RWPE2 (cell line): ENCODE data around the gene HAPLN1.
A peak's percentile ranks its signal among the peaks of the same experiment; 100 is the strongest.

Source experiments
- ATAC-seq: fragments of 200-7000 bp; cut with Tn5 transposase; 3 replicates; pipeline ENCODE4 v1.9.1; 2021; ENCODE audit warnings: low read depth
- DNase-seq: peaks from one replicate; pipeline ENCODE4 v3.0.0-alpha.2; 2020; ENCODE audit warnings: low spot score
- H3K27ac ChIP-seq: fragments of 450-650 bp; 2 replicates; pipeline ENCODE4 v1.5.1; 2017; ENCODE audit warnings: mild to moderate bottlenecking; ENCODE audit not compliant: poor library complexity, severe bottlenecking
- H3K27me3 ChIP-seq: fragments of 250-450 bp; sonication (Bioruptor Pico); 2 replicates; pipeline ENCODE4 v1.5.1; 2021; ENCODE audit warnings: mild to moderate bottlenecking, moderate library complexity; ENCODE audit not compliant: insufficient read depth, poor library complexity, severe bottlenecking
- H3K36me3 ChIP-seq: fragments of 250-450 bp; sonication (Bioruptor Pico); 2 replicates; pipeline ENCODE4 v1.5.1; 2020; ENCODE audit warnings: low read depth, mild to moderate bottlenecking, moderate library complexity
- H3K4me1 ChIP-seq: fragments of 250-450 bp; sonication (Bioruptor Pico); 2 replicates; pipeline ENCODE4 v1.5.1; 2021; ENCODE audit warnings: mild to moderate bottlenecking, moderate library complexity; ENCODE audit not compliant: insufficient read depth, poor library complexity, severe bottlenecking
- H3K4me3 ChIP-seq: fragments of 250-450 bp; sonication (Bioruptor Pico); 2 replicates; pipeline ENCODE4 v1.5.1; 2021; ENCODE audit warnings: mild to moderate bottlenecking, moderate library complexity; ENCODE audit not compliant: severe bottlenecking
- H3K9me3 ChIP-seq: fragments of 250-450 bp; sonication (Bioruptor Pico); 2 replicates; pipeline ENCODE4 v1.5.1; 2021; ENCODE audit warnings: mild to moderate bottlenecking, moderate library complexity; ENCODE audit not compliant: severe bottlenecking
- TF ChIP-seq, protein P1 (sequence below): fragments of 450-650 bp; IDR thresholded peaks from one replicate; pipeline ENCODE4 v1.5.1; 2017; ENCODE audit warnings: mild to moderate bottlenecking, moderate library complexity; ENCODE audit not compliant: poor library complexity, severe bottlenecking

The HAPLN1 gene

DNA sequence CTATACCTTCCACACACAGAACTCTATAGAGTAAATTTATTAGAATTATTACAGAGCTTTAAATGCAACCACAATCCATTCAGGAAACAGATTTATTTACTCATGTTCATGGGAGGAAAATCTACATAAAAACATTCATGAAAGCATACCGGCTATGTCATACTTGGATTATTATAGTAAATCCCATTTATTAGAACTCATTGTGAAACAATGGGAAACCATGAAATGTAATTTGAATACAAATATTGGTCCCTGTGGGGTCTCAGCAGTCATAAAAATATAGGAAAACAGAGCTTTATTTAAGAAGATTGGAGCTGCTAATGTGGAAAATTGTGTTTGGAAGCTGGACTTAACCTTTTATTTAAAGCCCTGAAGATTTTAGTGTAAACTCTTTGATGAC is 80.7 kb downstream of the HAPLN1 start:
- Histone ChIP-seq H3K9me3 (no peaks in the 10 kb centered on the region), H3K4me1 (no peaks in the 10 kb centered on the region), H3K27ac (no peak overlapping the region), H3K36me3 (no peaks in the 10 kb centered on the region), H3K4me3 (no peak overlapping the region), H3K27me3 (no peaks in the 10 kb centered on the region)
- TF ChIP-seq, protein P1, sequence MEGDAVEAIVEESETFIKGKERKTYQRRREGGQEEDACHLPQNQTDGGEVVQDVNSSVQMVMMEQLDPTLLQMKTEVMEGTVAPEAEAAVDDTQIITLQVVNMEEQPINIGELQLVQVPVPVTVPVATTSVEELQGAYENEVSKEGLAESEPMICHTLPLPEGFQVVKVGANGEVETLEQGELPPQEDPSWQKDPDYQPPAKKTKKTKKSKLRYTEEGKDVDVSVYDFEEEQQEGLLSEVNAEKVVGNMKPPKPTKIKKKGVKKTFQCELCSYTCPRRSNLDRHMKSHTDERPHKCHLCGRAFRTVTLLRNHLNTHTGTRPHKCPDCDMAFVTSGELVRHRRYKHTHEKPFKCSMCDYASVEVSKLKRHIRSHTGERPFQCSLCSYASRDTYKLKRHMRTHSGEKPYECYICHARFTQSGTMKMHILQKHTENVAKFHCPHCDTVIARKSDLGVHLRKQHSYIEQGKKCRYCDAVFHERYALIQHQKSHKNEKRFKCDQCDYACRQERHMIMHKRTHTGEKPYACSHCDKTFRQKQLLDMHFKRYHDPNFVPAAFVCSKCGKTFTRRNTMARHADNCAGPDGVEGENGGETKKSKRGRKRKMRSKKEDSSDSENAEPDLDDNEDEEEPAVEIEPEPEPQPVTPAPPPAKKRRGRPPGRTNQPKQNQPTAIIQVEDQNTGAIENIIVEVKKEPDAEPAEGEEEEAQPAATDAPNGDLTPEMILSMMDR, result no peak
- ATAC-seq (no peak), DNase-seq (no peak)

DNA sequence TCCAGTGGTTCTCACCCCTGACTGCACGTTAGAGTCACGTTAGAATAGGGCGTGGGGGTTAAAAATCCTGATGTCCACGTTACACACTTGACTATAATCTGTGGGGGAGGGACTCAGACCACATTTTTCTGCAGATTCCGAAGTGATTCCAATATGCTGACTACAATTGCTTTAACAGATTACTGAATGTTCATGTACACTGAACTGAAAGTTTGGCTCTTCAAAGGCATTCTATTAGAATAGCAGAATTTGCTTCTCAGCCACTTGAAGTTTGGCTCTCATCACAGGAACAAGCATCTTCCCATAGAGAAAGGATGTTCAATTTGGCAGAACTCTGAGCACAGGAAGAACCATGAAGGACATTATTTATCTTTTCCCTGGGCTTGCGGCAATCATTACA is 84.5 kb downstream of the HAPLN1 start:
- no peak for DNase-seq
- TF ChIP-seq, protein P1, result no peak

DNA sequence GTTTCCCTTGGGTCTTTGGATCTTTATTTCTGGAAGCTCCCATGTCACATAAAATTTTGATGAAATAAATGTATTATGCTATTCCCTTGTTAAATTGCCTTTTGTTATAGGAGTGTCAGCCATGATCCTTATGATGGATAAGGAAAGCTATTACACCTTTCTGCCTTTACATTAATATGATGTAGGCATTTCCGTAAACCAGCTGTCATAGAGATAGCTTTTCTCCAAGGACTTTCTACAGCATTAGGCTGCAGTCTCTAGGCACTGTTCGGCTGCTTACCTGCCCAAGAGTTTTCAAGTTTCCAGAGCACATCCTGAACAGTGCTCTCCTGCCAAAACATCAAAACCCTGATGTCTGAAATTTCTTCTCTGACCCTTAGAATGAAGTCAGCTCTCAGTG is 87.4 kb downstream of the HAPLN1 start:
- no peaks in the 10 kb centered on the region for H3K9me3 ChIP-seq
- H3K4me3 ChIP-seq, result no peak overlapping the region
- H3K36me3 ChIP-seq, result no peaks in the 10 kb centered on the region
- DNase-seq (no peak), ATAC-seq (peak; percentile 18; the same call in 1 of the 3 replicates)
- no peaks in the 10 kb centered on the region for H3K27me3 ChIP-seq
- TF ChIP-seq, protein P1, result no peak
- H3K4me1 ChIP-seq, result peaks cover 13% of the 10 kb centered on the region
- H3K27ac ChIP-seq, result peak overlapping the region; percentile 27

More for the DNA sequence above, 84.5 kb downstream of the HAPLN1 start:
- Histone ChIP-seq H3K9me3 (no peaks in the 10 kb centered on the region), H3K4me3 (no peak overlapping the region), H3K27me3 (no peaks in the 10 kb centered on the region), H3K36me3 (no peaks in the 10 kb centered on the region), H3K4me1 (peaks cover 13% of the 10 kb centered on the region), H3K27ac (no peak overlapping the region)
- no peak for ATAC-seq

DNA sequence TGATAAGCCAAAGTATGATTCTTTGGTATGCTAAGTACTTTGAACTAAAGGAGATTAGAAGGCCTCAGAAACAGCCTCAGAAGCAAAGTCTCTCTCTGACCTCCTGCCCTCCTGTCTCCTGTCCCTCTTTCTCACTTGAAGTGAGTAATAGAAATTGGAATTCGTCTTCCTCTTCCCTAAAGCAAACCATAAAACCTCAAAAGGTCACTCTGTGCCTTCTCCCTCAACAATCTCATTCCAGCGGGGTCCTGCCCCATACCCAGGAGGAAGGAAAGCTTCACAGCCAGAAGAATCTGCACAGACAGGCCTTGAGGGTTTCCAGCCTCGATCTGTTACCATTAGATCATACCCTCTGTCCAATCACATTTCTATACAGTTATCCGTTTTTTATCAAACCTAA is 87.8 kb downstream of the HAPLN1 start:
- peak overlapping the region; percentile 27 for H3K27ac ChIP-seq
- ATAC-seq (peak; percentile 96), DNase-seq (no peak)

DNA sequence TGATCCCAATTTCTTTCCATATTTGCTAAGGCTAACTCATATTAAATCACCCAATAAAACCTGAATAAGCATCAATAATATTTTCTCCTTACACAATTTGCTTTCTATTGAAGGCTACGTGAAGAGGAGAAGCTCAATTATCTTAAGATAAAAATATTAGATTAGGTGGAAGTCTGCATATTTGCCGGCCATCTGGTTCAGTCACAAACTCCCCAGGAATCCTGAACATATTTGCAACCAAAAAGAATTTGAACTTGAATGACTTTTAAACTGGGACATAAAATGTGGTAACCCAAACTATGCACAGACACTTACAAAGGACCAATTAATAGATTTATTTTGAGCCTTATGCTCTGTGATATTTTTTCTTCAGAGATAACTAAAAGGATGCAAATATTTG is 92.3 kb downstream of the HAPLN1 start:
- Histone ChIP-seq H3K27me3 (no peaks in the 10 kb centered on the region), H3K27ac (no peak overlapping the region), H3K4me3 (no peak overlapping the region), H3K9me3 (no peaks in the 10 kb centered on the region), H3K36me3 (no peaks in the 10 kb centered on the region), H3K4me1 (peaks cover 11% of the 10 kb centered on the region)
- no peak for ATAC-seq
- DNase-seq, result no peak
- TF ChIP-seq, protein P1, result no peak

More for the DNA sequence above, 87.8 kb downstream of the HAPLN1 start:
- TF ChIP-seq, protein P1, result no peak
- Histone ChIP-seq H3K9me3 (no peaks in the 10 kb centered on the region), H3K4me1 (peaks cover 13% of the 10 kb centered on the region), H3K36me3 (no peaks in the 10 kb centered on the region), H3K4me3 (no peak overlapping the region), H3K27me3 (no peaks in the 10 kb centered on the region)
